HG03520 (cell line): ENCODE data around the gene LY6G6C.
"Not testable (repeated sequence)": the region's sequence is repeated elsewhere in the genome, so short reads cannot be mapped to it uniquely, and the experiment has no call there.

Experiments
- ATAC-seq: cut with Tn5 transposase; IDR thresholded peaks from one replicate; pipeline ENCODE4 v1.9.1; 2021; ENCODE audit warnings: mild to moderate bottlenecking, moderate library complexity; ENCODE audit not compliant: unreplicated experiment

LY6G6C gene

GRCh38 chr6:31709157-31709556 is 12.4 kb downstream of the LY6G6C start:
- ATAC-seq: not testable (repeated sequence)

- no peak for ATAC-seq
Observed at GRCh38 chr6:31708224-31708623, 13.3 kb downstream of the LY6G6C start.

- ATAC-seq: no peak
Observed at GRCh38 chr6:31707701-31708100, 13.8 kb downstream of the LY6G6C start.

- ATAC-seq: no peak
Observed at GRCh38 chr6:31706599-31706998, 14.9 kb downstream of the LY6G6C start, which contains the start of gene LY6G6F. LY6G6F (plus strand) TSS chr6:31706866; CDS start chr6:31706907, 41 bp downstream.

GRCh38 chr6:31705931-31706330 is 15.6 kb downstream of the LY6G6C start:
- ATAC-seq: no peak

- peak; percentile 79 for ATAC-seq
Observed at GRCh38 chr6:31702819-31703716, 18.5 kb downstream of the LY6G6C start, which contains the start of gene ABHD16A. ABHD16A (minus strand) TSS chr6:31703324; CDS start chr6:31703281, 43 bp downstream.

- no peak for ATAC-seq
Observed at GRCh38 chr6:31702405-31702818, 19.1 kb downstream of the LY6G6C start.

GRCh38 chr6:31701666-31702404 is 19.7 kb downstream of the LY6G6C start:
- ATAC-seq: no peak

GRCh38 chr6:31700740-31701401 is 20.7 kb downstream of the LY6G6C start:
- ATAC-seq: no peak

- no peak for ATAC-seq
Observed at GRCh38 chr6:31697555-31697954, 24.0 kb downstream of the LY6G6C start.

GRCh38 chr6:31693535-31693934 is 28.0 kb downstream of the LY6G6C start:
- ATAC-seq: no peak

- no peak for ATAC-seq
Observed at GRCh38 chr6:31692886-31693285, 28.7 kb downstream of the LY6G6C start.

- ATAC-seq: no peak
Observed at GRCh38 chr6:31692353-31692752, 29.2 kb downstream of the LY6G6C start.

GRCh38 chr6:31691564-31692108 is 29.9 kb downstream of the LY6G6C start:
- no peak for ATAC-seq

GRCh38 chr6:31691078-31691463 is 30.5 kb downstream of the LY6G6C start:
- ATAC-seq: no peak

GRCh38 chr6:31690231-31691077 is 31.1 kb downstream of the LY6G6C start:
- ATAC-seq: no peak

GRCh38 chr6:31689249-31690110 is 32.1 kb downstream of the LY6G6C start:
- no peak for ATAC-seq

- ATAC-seq: no peak
Observed at GRCh38 chr6:31687860-31688693, 33.5 kb downstream of the LY6G6C start.
